Gastrocnemius medialis (tissue), 4 donors: ENCODE results near the gene ATL1. TPM values are rescaled to one million over a fixed set of nuclear protein-coding genes. Genes with fewer than 3 reads are reported as not detected.
"Not testable (repeated sequence)": the region's sequence is repeated elsewhere in the genome, so short reads cannot be mapped to it uniquely, and the experiment has no call there.

ENCODE experiments used
- ATAC-seq, 2 donors: fragments of 150-250 bp; one replicate each; pipeline ENCODE4 v1.9.1; 2016
- DNase-seq, 2 donors: peaks; one replicate each; pipeline ENCODE4 v3.0.0-alpha.2; 2019
- H3K27ac ChIP-seq, 4 donors: fragments of 200-600 bp; sonication (generic); 1 replicate in 1 of 4; 2 replicates in 3 of 4; pipeline ENCODE4 v1.5.1; 2016 to 2018; ENCODE audit warnings: mild to moderate bottlenecking in 2 of 4, moderate library complexity in 1 of 4
- H3K27me3 ChIP-seq, 3 donors: fragments of 200-600 bp; sonication (generic) in 2 of 3; 1 replicate in 1 of 3; 2 replicates in 2 of 3; pipeline versions ENCODE4 v1.5.1 to v1.6.0; 2016 to 2019; ENCODE audit warnings: mild to moderate bottlenecking in 1 of 3, moderate library complexity in 1 of 3
- H3K36me3 ChIP-seq, 2 donors: fragments of 200-600 bp; sonication (generic) in 1 of 2; one replicate each; pipeline ENCODE4 v1.5.1; 2017 to 2018
- H3K4me1 ChIP-seq, 2 donors: fragments of 200-600 bp; sonication (generic) in 1 of 2; one replicate each; pipeline ENCODE4 v1.5.1; 2016 to 2017; ENCODE audit warnings: mild to moderate bottlenecking in 2 of 2
- H3K4me3 ChIP-seq, 4 donors: fragments of 200-600 bp; sonication (generic) in 3 of 4; 1 replicate in 1 of 4; 2 replicates in 3 of 4; pipeline ENCODE4 v1.5.1; 2016 to 2019; ENCODE audit warnings: mild to moderate bottlenecking in 2 of 4
- H3K9me3 ChIP-seq, 3 donors: fragments of 200-600 bp; sonication (generic) in 2 of 3; 1 replicate in 1 of 3; 2 replicates in 2 of 3; pipeline ENCODE4 v1.5.1; 2016 to 2019
- POLR2A ChIP-seq, 2 donors: fragments of 450-650 bp; IDR thresholded peaks; one replicate each; pipeline ENCODE4 v1.6.1; 2017; ENCODE audit warnings: antibody characterized with exemption in 2 of 2, mild to moderate bottlenecking in 2 of 2, moderate library complexity in 2 of 2
- in situ Hi-C, 4 donors: fragments of 200-750 bp; cut with MboI; loops; one replicate each; pipeline versions ENCODE4 v1.15.0 to v1.8.0; 2017; ENCODE audit warnings: low sequenced_read_pairs in 4 of 4
- intact Hi-C: fragments of 100-400 bp; cut with DNase I; formaldehyde crosslinking; loops from one replicate; pipeline ENCODE4 v1.15.1; 2023; ENCODE audit warnings: low total_unique reads
- total RNA-seq, 4 donors: library from RNA; depleted of rRNA; stranded (reverse); fragments of >200 nt; gene quantifications; one replicate each; pipeline versions ENCODE4 v1.1.0 to v1.2.3, GENCODE V29; 2016
- TF ChIP-seq, protein P1 (sequence below), 5 experiments: fragments of 450-650 bp in 3 of 5; fragments of 200-600 bp in 2 of 5; sonication (generic) in 2 of 5; IDR thresholded peaks in 4 of 5; conservative IDR thresholded peaks in 1 of 5; 1 replicate in 4 of 5; 2 replicates in 1 of 5; pipeline ENCODE4 v1.5.1; 2016 to 2019; ENCODE audit warnings: antibody characterized with exemption in 5 of 5, mild to moderate bottlenecking in 3 of 5, moderate library complexity in 3 of 5

Gene ATL1
- total RNA-seq, 4 donors from 2014 or later = 0.15 to 1.3 (median 0.58) TPM

- TF ChIP-seq POLR2A (IDR thresholded peaks at IDR 0.05) = no peak
- TF ChIP-seq, protein P1, sequence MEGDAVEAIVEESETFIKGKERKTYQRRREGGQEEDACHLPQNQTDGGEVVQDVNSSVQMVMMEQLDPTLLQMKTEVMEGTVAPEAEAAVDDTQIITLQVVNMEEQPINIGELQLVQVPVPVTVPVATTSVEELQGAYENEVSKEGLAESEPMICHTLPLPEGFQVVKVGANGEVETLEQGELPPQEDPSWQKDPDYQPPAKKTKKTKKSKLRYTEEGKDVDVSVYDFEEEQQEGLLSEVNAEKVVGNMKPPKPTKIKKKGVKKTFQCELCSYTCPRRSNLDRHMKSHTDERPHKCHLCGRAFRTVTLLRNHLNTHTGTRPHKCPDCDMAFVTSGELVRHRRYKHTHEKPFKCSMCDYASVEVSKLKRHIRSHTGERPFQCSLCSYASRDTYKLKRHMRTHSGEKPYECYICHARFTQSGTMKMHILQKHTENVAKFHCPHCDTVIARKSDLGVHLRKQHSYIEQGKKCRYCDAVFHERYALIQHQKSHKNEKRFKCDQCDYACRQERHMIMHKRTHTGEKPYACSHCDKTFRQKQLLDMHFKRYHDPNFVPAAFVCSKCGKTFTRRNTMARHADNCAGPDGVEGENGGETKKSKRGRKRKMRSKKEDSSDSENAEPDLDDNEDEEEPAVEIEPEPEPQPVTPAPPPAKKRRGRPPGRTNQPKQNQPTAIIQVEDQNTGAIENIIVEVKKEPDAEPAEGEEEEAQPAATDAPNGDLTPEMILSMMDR (IDR thresholded peaks at IDR 0.05 in 4 of 5, conservative IDR thresholded peaks at IDR 0.05 in 1 of 5) = no peak
- Histone ChIP-seq H3K4me1 (peaks cover 19 to 29% of the 10 kb centered on the region in 2 donors), H3K27me3 (no peaks in the 10 kb centered on the region), H3K4me3 (no peak overlapping the region), H3K9me3 (no peaks in the 10 kb centered on the region), H3K36me3 (no peaks in the 10 kb centered on the region), H3K27ac (no peak overlapping the region)
- ATAC-seq (no peak), DNase-seq (no peak)
- in situ Hi-C loops = loop anchor here in 3 of 4 donors (5.0 to 25.0 kb wide), 2 partner anchors 212 to 672 kb away; partner anchors contain the start of gene NEMF (in 2 of the 3)
- intact Hi-C loops = loop anchor here (2.0 to 10.0 kb wide), 7 partner anchors 133 to 669 kb away; partner anchors contain the start of genes CDKL1, DMAC2L, L2HGDH and SAV1
Measured at GRCh38 chr14:50533806-50534205, 26.1 kb upstream of the ATL1 start.

DNA sequence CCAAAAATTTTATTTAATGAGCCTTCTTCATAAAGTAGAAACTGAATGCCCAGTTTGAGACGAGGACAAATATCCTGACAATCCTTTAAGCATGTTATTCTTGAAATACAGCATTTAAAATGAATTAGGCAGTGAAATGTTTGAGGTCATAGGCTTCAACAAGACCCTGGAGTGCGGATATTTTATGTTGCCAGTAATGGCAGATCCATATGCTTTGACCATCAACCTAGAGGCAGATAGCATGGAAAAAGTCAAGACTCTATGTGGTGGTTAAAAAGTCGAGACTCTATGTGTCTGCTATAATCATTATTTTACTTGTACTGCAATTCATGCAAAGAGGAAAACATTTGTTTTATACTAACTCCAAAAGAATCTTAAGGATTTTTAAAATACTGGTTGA, 25.5 kb upstream of the ATL1 start:
- ATAC-seq (no peak), DNase-seq (no peak)
- in situ Hi-C loops (loop anchor here in 3 of 4 donors (5.0 to 25.0 kb wide), 2 partner anchors 212 to 672 kb away; partner anchors contain the start of gene NEMF (in 2 of the 3)), intact Hi-C loops (loop anchor here (5.0 to 10.0 kb wide), 3 partner anchors 133 to 670 kb away; partner anchors contain the start of gene SAV1)
- Histone ChIP-seq H3K27me3 (no peaks in the 10 kb centered on the region), H3K9me3 (no peaks in the 10 kb centered on the region), H3K36me3 (no peaks in the 10 kb centered on the region), H3K4me1 (peaks cover 19 to 29% of the 10 kb centered on the region in 2 donors), H3K27ac (no peak overlapping the region), H3K4me3 (no peak overlapping the region)
- TF ChIP-seq POLR2A (IDR thresholded peaks at IDR 0.05) = no peak
- TF ChIP-seq, protein P1 (IDR thresholded peaks at IDR 0.05 in 4 of 5, conservative IDR thresholded peaks at IDR 0.05 in 1 of 5) = no peak

DNA sequence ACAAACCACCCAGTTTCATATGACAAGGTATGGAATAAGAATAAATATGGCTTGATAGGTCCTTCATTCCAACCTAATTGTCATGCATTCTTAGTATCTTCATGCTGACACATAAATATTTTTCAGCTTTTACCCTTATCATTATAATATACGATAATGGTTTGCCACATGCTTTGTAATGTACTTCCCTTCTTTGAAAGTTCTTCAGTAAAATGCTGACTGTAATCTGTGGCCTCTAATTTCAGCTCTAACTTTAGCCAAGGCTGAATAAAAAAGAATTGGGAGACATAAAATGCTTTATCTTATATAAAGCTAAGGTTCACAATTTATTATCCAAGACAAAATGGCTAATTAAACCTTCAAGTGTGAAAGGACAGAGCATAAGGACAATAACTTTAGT, 24.9 kb upstream of the ATL1 start:
- intact Hi-C loops = loop anchor here (5.0 to 10.0 kb wide), 3 partner anchors 132 to 670 kb away; partner anchors contain the start of gene SAV1
- no peaks in the 10 kb centered on the region for H3K27me3 ChIP-seq
- ATAC-seq (no peak), DNase-seq (no peak)
- TF ChIP-seq, protein P1 (IDR thresholded peaks at IDR 0.05 in 4 of 5, conservative IDR thresholded peaks at IDR 0.05 in 1 of 5) = no peak
- no peak for TF ChIP-seq POLR2A (IDR thresholded peaks at IDR 0.05)
- peaks cover 19 to 25% of the 10 kb centered on the region in 2 donors for H3K4me1 ChIP-seq
- H3K27ac ChIP-seq = no peak overlapping the region
- in situ Hi-C loops = loop anchor here in 3 of 4 donors (5.0 to 25.0 kb wide), 2 partner anchors 213 to 673 kb away; partner anchors contain the start of gene NEMF (in 2 of the 3)
- no peak overlapping the region for H3K4me3 ChIP-seq
- no peaks in the 10 kb centered on the region for H3K9me3 ChIP-seq
- no peaks in the 10 kb centered on the region for H3K36me3 ChIP-seq

GRCh38 chr14:50538034-50538433, 21.9 kb upstream of the ATL1 start:
- not testable (repeated sequence) for H3K9me3 ChIP-seq, H3K4me1 ChIP-seq, H3K27ac ChIP-seq, DNase-seq, H3K36me3 ChIP-seq, H3K4me3 ChIP-seq, ATAC-seq, H3K27me3 ChIP-seq
- in situ Hi-C loops = loop anchor here in 2 of 4 donors (25.0 kb wide), 1 partner anchor 676 kb away; the partner anchor contains the start of gene NEMF (in 2 of the 2)
- intact Hi-C loops = loop anchor here (10.0 kb wide), 1 partner anchor 673 kb away; no protein-coding TSS in a partner anchor

- Histone ChIP-seq H3K27me3 (no peaks in the 10 kb centered on the region), H3K4me3 (no peak overlapping the region), H3K27ac (no peak overlapping the region), H3K36me3 (no peaks in the 10 kb centered on the region), H3K9me3 (no peaks in the 10 kb centered on the region), H3K4me1 (peaks cover 0 to 10% of the 10 kb centered on the region in 2 donors)
- intact Hi-C loops (loop anchor here (10.0 kb wide), 1 partner anchor 674 kb away; no protein-coding TSS in a partner anchor), in situ Hi-C loops (loop anchor here in 2 of 4 donors (25.0 kb wide), 1 partner anchor 677 kb away; the partner anchor contains the start of gene NEMF (in 2 of the 2))
- TF ChIP-seq POLR2A (IDR thresholded peaks at IDR 0.05) = no peak
- TF ChIP-seq, protein P1 (IDR thresholded peaks at IDR 0.05 in 4 of 5, conservative IDR thresholded peaks at IDR 0.05 in 1 of 5) = no peak
- DNase-seq = no peak
- ATAC-seq = no peak
Measured at GRCh38 chr14:50539051-50539450, 20.9 kb upstream of the ATL1 start.
